Tibial nerve (tissue), 4 donors: ENCODE data around the gene DNAJC5. TPM values are rescaled to one million over a fixed set of nuclear protein-coding genes. Genes with fewer than 3 reads are reported as not detected.

Source experiments
- DNase-seq, 2 donors: peaks; one replicate each; pipeline ENCODE4 v3.0.0-alpha.2; 2019; ENCODE audit warnings: low spot score in 2 of 2
- H3K27ac ChIP-seq, 4 donors: fragments of 200-600 bp; sonication (generic) in 3 of 4; one replicate each; pipeline ENCODE4 v1.5.1; 2017 to 2019; ENCODE audit warnings: mild to moderate bottlenecking in 1 of 4
- H3K27me3 ChIP-seq, 2 donors: fragments of 200-600 bp; sonication (generic) in 1 of 2; one replicate each; pipeline versions ENCODE4 v1.5.1 to v1.6.0; 2017 to 2019
- H3K36me3 ChIP-seq, 3 donors: fragments of 200-600 bp; sonication (generic); one replicate each; pipeline ENCODE4 v1.5.1; 2018 to 2019
- H3K4me1 ChIP-seq, 4 donors: fragments of 200-600 bp; sonication (generic) in 3 of 4; one replicate each; pipeline ENCODE4 v1.5.1; 2017 to 2019
- H3K4me3 ChIP-seq, 4 donors: fragments of 200-600 bp; sonication (generic) in 3 of 4; one replicate each; pipeline ENCODE4 v1.5.1; 2017 to 2019; ENCODE audit warnings: mild to moderate bottlenecking in 1 of 4, moderate library complexity in 1 of 4
- H3K9me3 ChIP-seq, 4 donors: fragments of 200-600 bp; sonication (generic) in 3 of 4; one replicate each; pipeline ENCODE4 v1.5.1; 2017 to 2019
- CTCF ChIP-seq, 5 experiments: fragments of 200-600 bp in 3 of 5; fragments of 450-650 bp in 2 of 5; sonication (generic) in 3 of 5; IDR thresholded peaks; one replicate each; pipeline ENCODE4 v1.5.1; 2016 to 2019; ENCODE audit warnings: antibody characterized with exemption in 5 of 5, mild to moderate bottlenecking in 3 of 5, moderate library complexity in 2 of 5
- EP300 ChIP-seq, 2 donors: sonication (generic); formaldehyde crosslinking; IDR thresholded peaks; one replicate each; pipeline ENCODE4 v1.6.1; 2017; ENCODE audit warnings: antibody characterized with exemption in 2 of 2, mild to moderate bottlenecking in 1 of 2
- POLR2A ChIP-seq, 2 donors: fragments of 450-650 bp; IDR thresholded peaks; one replicate each; pipeline ENCODE4 v1.6.1; 2017; ENCODE audit warnings: antibody characterized with exemption in 2 of 2, mild to moderate bottlenecking in 2 of 2, moderate library complexity in 2 of 2
- WGBS, 2 donors: methylation state at CpG; one replicate each; pipeline ENCODE4 v1.1.5; 2018; 5-methylcytosine and 5-hydroxymethylcytosine counted together
- total RNA-seq, 4 donors: library from RNA; depleted of rRNA; stranded (reverse); fragments of >200 nt; gene quantifications; one replicate each; pipeline ENCODE4 v1.1.0, GENCODE V29; 2016

Gene DNAJC5
- total RNA-seq, 4 donors from 2014 or later = 30.6 to 40.2 (median 32.1) TPM

DNA sequence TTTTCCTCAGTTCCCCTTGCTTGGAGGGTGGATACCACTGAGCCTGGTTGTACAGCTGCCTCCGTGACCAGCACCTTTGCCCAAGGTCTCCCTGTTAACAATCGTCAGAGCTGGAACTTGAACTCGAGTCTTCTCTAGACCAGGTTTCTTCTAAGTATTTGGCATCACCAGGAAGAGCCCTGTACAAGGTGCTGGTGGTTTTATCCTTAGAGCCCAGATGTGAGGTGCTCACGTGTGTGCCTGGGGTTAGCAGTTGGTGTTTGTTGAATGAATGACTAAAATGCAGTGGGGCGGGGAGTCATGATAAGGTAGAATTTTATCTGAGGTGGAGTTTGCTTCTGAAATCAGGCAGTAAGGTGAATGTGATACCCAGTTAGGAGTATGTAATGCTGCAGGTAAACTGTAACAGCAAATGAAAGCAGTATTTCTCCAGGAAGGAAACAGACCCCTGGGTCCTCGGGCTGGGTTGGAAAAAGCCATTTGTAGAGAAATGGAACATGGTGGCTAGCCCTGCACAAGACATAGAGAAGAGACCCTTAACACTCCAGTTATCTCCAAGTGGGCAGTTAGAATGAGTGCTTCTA, 3.1 kb downstream of the DNAJC5 start:
- Histone ChIP-seq H3K27ac (no peak overlapping the region), H3K36me3 (peaks cover 0 to 7% (median 0%) of the 10 kb centered on the region in 3 donors), H3K4me3 (no peak overlapping the region), H3K9me3 (no peaks in the 10 kb centered on the region), H3K27me3 (no peaks in the 10 kb centered on the region), H3K4me1 (peaks cover 0 to 66% (median 16%) of the 10 kb centered on the region in 4 donors)
- 87 to 94% methylated on average over 6 of the region's 6 CpGs for WGBS, 2 donors
- TF ChIP-seq CTCF (IDR thresholded peaks at IDR 0.05) (no peak), POLR2A (IDR thresholded peaks at IDR 0.05) (no peak), EP300 (IDR thresholded peaks at IDR 0.05) (no peak)
- DNase-seq = no peak

GRCh38 chr20:63898882-63899558, 4.1 kb downstream of the DNAJC5 start:
- Histone ChIP-seq H3K36me3 (peaks cover 0 to 7% (median 0%) of the 10 kb centered on the region in 3 donors), H3K4me3 (no peak overlapping the region), H3K4me1 (peaks cover 0 to 72% (median 15%) of the 10 kb centered on the region in 4 donors), H3K27ac (no peak overlapping the region), H3K27me3 (no peaks in the 10 kb centered on the region), H3K9me3 (no peaks in the 10 kb centered on the region)
- TF ChIP-seq CTCF (IDR thresholded peaks at IDR 0.05) = no peak
- no peak for TF ChIP-seq EP300 (IDR thresholded peaks at IDR 0.05)
- no peak for TF ChIP-seq POLR2A (IDR thresholded peaks at IDR 0.05)
- no peak for DNase-seq
- 84% methylated on average over 10 of the region's 10 CpGs for WGBS, 2 donors

GRCh38 chr20:63900413-63900812, 5.5 kb downstream of the DNAJC5 start:
- 76 to 80% methylated on average over 3 of the region's 3 CpGs for WGBS, 2 donors
- Histone ChIP-seq H3K27ac (no peak overlapping the region), H3K27me3 (no peaks in the 10 kb centered on the region), H3K4me3 (no peak overlapping the region), H3K4me1 (peaks cover 0 to 69% (median 12%) of the 10 kb centered on the region in 4 donors), H3K36me3 (peaks cover 0 to 7% (median 0%) of the 10 kb centered on the region in 3 donors), H3K9me3 (no peaks in the 10 kb centered on the region)
- no peak for DNase-seq
- no peak for TF ChIP-seq CTCF (IDR thresholded peaks at IDR 0.05)
- TF ChIP-seq POLR2A (IDR thresholded peaks at IDR 0.05) = no peak
- TF ChIP-seq EP300 (IDR thresholded peaks at IDR 0.05) = no peak

DNA sequence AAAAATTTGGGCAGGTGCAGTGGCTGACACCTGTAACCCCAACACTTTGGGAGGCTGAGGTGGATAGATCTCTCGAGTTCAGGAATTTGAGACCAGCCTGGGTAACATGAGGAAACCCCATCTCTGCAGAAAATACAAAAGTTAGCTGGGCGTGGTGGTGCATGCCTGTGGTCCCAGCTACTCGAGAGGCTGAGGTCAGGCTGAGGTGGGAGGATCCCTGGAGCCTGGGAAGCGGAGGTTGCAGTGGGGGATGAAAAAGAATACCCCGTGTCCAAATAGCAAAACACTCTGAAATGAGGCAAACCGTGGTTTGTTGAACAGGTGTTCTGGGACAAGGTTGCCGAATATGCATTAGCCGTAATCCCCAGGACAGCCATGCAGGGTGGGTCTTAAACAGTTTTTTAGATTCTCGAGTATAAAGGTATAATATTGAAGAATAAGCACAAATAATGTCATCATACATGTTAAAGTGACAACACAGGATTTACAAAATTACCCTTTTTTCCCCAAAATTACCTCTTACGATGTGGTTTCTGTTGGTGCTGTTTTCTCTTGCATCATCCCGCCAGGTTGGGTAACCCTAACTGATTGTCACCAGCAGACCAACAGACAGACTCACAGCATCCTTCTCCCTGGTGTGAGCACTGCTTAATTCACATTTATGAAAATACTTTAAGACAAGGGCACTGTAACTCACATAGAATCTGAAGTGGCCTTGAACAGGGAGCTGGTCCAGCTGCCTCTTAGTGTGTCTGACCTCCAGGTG, 9.1 kb downstream of the DNAJC5 start:
- H3K36me3 ChIP-seq = peaks cover 0 to under 1% (median 0%) of the 10 kb centered on the region in 3 donors
- no peak for DNase-seq
- 76 to 77% methylated on average over 11 of the region's 11 CpGs for WGBS, 2 donors
- no peaks in the 10 kb centered on the region for H3K9me3 ChIP-seq
- TF ChIP-seq POLR2A (IDR thresholded peaks at IDR 0.05) = no peak
- no peak for TF ChIP-seq EP300 (IDR thresholded peaks at IDR 0.05)
- no peak for TF ChIP-seq CTCF (IDR thresholded peaks at IDR 0.05)
- no peak overlapping the region for H3K4me3 ChIP-seq
- no peaks in the 10 kb centered on the region for H3K27me3 ChIP-seq
- H3K27ac ChIP-seq = no peak overlapping the region
- peaks cover 0 to 50% (median 2%) of the 10 kb centered on the region in 4 donors for H3K4me1 ChIP-seq
